Measurements from ENCODE around the gene FGFR4. TPM values are rescaled to one million over a fixed set of nuclear protein-coding genes. Genes with fewer than 3 reads are reported as not detected.

The FGFR4 gene
- total RNA-seq, 1 experiment from 2014 or later = 96.6 TPM

GRCh38 chr5:177133096-177133852 is 46.6 kb downstream of the FGFR4 start, which contains the start of gene NSD1:
TSS of gene NSD1 (plus strand) at chr5:177133773. CDS start at chr5:177135104, 1,331 bp downstream.
- H3K27me3 ChIP-seq = no peaks in the 10 kb centered on the region
- no peaks in the 10 kb centered on the region for H3K9me3 ChIP-seq
- DNase-seq = peak; percentile 94
- H3K4me3 ChIP-seq = peak within 1 kb of the TSS; percentile 82
- peaks cover 40% of the 10 kb centered on the region for H3K36me3 ChIP-seq

GRCh38 chr5:177133853-177134696 is 47.4 kb downstream of the FGFR4 start:
- Histone ChIP-seq H3K9me3 (no peaks in the 10 kb centered on the region), H3K36me3 (peaks cover 44% of the 10 kb centered on the region), H3K27me3 (no peaks in the 10 kb centered on the region), H3K4me3 (peak overlapping the region; percentile 82)
- DNase-seq = peak; percentile 70

- H3K27me3 ChIP-seq = no peaks in the 10 kb centered on the region
- no peaks in the 10 kb centered on the region for H3K9me3 ChIP-seq
- peaks cover 49% of the 10 kb centered on the region for H3K36me3 ChIP-seq
- DNase-seq = no peak
- peak overlapping the region; percentile 82 for H3K4me3 ChIP-seq
Measured at GRCh38 chr5:177134697-177135225, 48.0 kb downstream of the FGFR4 start.

- Histone ChIP-seq H3K9me3 (no peaks in the 10 kb centered on the region), H3K36me3 (peaks cover 90% of the 10 kb centered on the region), H3K27me3 (no peaks in the 10 kb centered on the region), H3K4me3 (no peak overlapping the region)
- no peak for DNase-seq
Measured at GRCh38 chr5:177140312-177140711, 53.6 kb downstream of the FGFR4 start.

GRCh38 chr5:177141496-177141895 is 54.8 kb downstream of the FGFR4 start:
- no peak for DNase-seq
- Histone ChIP-seq H3K36me3 (peaks cover 87% of the 10 kb centered on the region), H3K9me3 (no peaks in the 10 kb centered on the region), H3K27me3 (no peaks in the 10 kb centered on the region), H3K4me3 (no peak overlapping the region)

- Histone ChIP-seq H3K36me3 (peaks cover 87% of the 10 kb centered on the region), H3K4me3 (no peak overlapping the region), H3K27me3 (no peaks in the 10 kb centered on the region), H3K9me3 (no peaks in the 10 kb centered on the region)
- no peak for DNase-seq
Measured at GRCh38 chr5:177142098-177142611, 55.4 kb downstream of the FGFR4 start.

GRCh38 chr5:177142778-177143177 is 56.1 kb downstream of the FGFR4 start:
- Histone ChIP-seq H3K4me3 (no peak overlapping the region), H3K27me3 (no peaks in the 10 kb centered on the region), H3K36me3 (peaks cover 85% of the 10 kb centered on the region), H3K9me3 (no peaks in the 10 kb centered on the region)
- no peak for DNase-seq

- Histone ChIP-seq H3K27me3 (no peaks in the 10 kb centered on the region), H3K9me3 (no peaks in the 10 kb centered on the region), H3K4me3 (no peak overlapping the region), H3K36me3 (peaks cover 85% of the 10 kb centered on the region)
- DNase-seq = peak; percentile 41
Measured at GRCh38 chr5:177146891-177147638, 60.4 kb downstream of the FGFR4 start.

Other genes with a start within 250 kb of the FGFR4 start
- not detected in 2 replicates for gene HK3, start 187.6 kb upstream of the FGFR4 start, total RNA-seq (2014; rRNA removed; shearing (Covaris generic); ENCODE audit: low replicate concordance)
- 47.6 and 56.9 TPM in 2 replicates for gene UIMC1, start 80.1 kb upstream of the FGFR4 start, total RNA-seq (2014; rRNA removed; shearing (Covaris generic); ENCODE audit: low replicate concordance)
- 13.7 and 28.8 TPM in 2 replicates for gene ZNF346, start 64.2 kb upstream of the FGFR4 start, total RNA-seq (2014; rRNA removed; shearing (Covaris generic); ENCODE audit: low replicate concordance)
- 30.9 and 43.8 TPM in 2 replicates for gene NSD1, start 46.9 kb downstream of the FGFR4 start, total RNA-seq (2014; rRNA removed; shearing (Covaris generic); ENCODE audit: low replicate concordance)
- gene RAB24, start 216.8 kb downstream of the FGFR4 start, total RNA-seq (2014; rRNA removed; shearing (Covaris generic); ENCODE audit: low replicate concordance) = 50.3 and 61.3 TPM in 2 replicates
- gene PRELID1, start 216.9 kb downstream of the FGFR4 start, total RNA-seq (2014; rRNA removed; shearing (Covaris generic); ENCODE audit: low replicate concordance) = 914 and 924 TPM in 2 replicates
- gene MXD3, start 225.0 kb downstream of the FGFR4 start, total RNA-seq (2014; rRNA removed; shearing (Covaris generic); ENCODE audit: low replicate concordance) = 52.9 and 53.3 TPM in 2 replicates